Activated naive CD4-positive, alpha-beta T cell treated with anti-CD3 and anti-CD28 coated beads for 36 hours (primary cell): ENCODE data around the gene GTF3C5. TPM values are rescaled to one million over a fixed set of nuclear protein-coding genes. Genes with fewer than 3 reads are reported as not detected.

ENCODE experiments used
- CTCF ChIA-PET: fragments of 350-600 bp; sonication (Branson Sonifier 250); formaldehyde crosslinking; loops from one replicate; lab custom pipeline; 2021; ENCODE audit warnings: antibody characterized with exemption; lab: Charles Lee
- DNase-seq: peaks from one replicate; pipeline ENCODE4 v3.0.0-alpha.2; 2020
- H3K27ac Mint-ChIP-seq: one replicate; pipeline ENCODE4 v1.8.0; 2021; ENCODE audit warnings: mild to moderate bottlenecking, mixed read lengths
- H3K27me3 Mint-ChIP-seq: one replicate; pipeline ENCODE4 v1.8.0; 2021; ENCODE audit warnings: low read depth, mixed read lengths
- H3K36me3 Mint-ChIP-seq: one replicate; pipeline ENCODE4 v1.8.0; 2021; ENCODE audit warnings: low read depth, mixed read lengths
- H3K4me1 Mint-ChIP-seq: one replicate; pipeline ENCODE4 v1.8.0; 2021; ENCODE audit warnings: low read depth, mixed read lengths
- H3K4me3 Mint-ChIP-seq: one replicate; pipeline ENCODE4 v1.8.0; 2021; ENCODE audit warnings: mild to moderate bottlenecking, moderate library complexity, mixed read lengths
- H3K9me3 Mint-ChIP-seq: one replicate; pipeline ENCODE4 v1.8.0; 2021; ENCODE audit warnings: mixed read lengths
- intact Hi-C: fragments of 100-400 bp; cut with micrococcal nuclease; formaldehyde crosslinking; loops from one replicate; pipeline ENCODE4 v1.15.1; 2023
- total RNA-seq, 2 experiments: library from RNA; stranded (reverse); gene quantifications; one replicate each; pipeline ENCODE4 v1.2.3, GENCODE V29; 2021

GTF3C5 gene
- total RNA-seq, 2 experiments from 2014 or later, result 102 to 108 TPM

DNA sequence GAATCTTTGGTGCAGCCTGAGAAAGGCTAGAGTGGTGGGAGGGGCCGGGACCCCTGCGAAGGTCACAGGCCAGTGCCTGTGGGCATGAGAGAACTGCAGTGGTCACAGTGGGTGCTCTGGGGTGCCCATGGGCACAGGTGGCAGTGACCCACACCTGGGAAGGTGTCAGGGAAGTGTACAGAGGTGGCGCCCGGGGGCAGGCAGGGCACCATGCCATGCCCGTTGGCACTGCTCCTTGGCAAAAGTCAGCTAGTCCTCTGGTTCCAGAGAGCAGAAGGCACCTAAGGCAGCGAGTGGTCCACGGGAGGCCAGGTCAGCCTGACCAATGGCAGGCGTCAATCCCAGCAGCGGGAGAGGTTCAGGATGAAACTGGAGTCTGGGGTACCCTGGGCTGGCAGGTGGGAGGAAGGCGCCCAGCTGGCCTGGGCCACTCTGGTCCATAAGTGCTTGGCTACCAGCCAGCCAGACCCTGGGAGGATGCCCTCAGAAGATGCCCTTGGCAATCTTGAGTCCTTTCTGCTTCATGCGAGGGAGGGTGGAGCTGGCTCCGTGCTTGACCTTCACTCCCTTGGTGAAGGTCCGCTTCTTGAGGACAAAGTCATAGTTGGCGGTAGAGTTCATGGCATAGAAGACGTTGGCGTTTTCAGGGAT lies 67.4 kb downstream of the GTF3C5 start:
- peaks cover 55% of the 10 kb centered on the region for H3K36me3 Mint-ChIP-seq
- CTCF ChIA-PET, result interaction anchor here (2.0 kb wide), 1 partner anchor 46 kb away, joined by 7 read pairs; no protein-coding TSS in a partner anchor
- peaks cover 15% of the 10 kb centered on the region for H3K9me3 Mint-ChIP-seq
- no peak overlapping the region for H3K4me3 Mint-ChIP-seq
- H3K27ac Mint-ChIP-seq, result no peak overlapping the region
- H3K27me3 Mint-ChIP-seq, result no peaks in the 10 kb centered on the region
- no peaks in the 10 kb centered on the region for H3K4me1 Mint-ChIP-seq
- no peak for DNase-seq
- intact Hi-C loops, result no loop called here

DNA sequence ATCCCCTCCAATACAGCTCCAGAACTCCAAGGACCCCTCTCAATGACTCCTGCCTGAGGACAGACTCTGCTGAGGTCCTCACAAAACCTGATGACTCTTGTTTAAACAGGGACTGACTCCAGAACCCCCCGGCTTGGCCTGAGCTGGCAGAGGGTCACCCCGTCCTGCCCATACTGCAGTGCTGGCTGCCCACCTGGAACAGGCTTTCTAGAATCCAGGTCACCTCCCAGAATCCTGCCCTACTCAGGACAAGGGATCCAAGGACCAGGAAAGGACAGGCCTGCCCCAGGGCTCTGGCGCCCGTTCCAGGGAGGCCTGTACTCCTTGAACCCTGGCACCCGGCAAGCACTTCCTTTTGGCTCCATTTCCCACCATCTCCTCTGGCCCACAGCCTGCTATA lies 68.1 kb downstream of the GTF3C5 start:
- Mint-ChIP-seq H3K4me1 (no peaks in the 10 kb centered on the region), H3K4me3 (no peak overlapping the region), H3K27me3 (no peaks in the 10 kb centered on the region), H3K9me3 (peaks cover 15% of the 10 kb centered on the region), H3K27ac (no peak overlapping the region), H3K36me3 (peaks cover 55% of the 10 kb centered on the region)
- intact Hi-C loops, result no loop called here
- no peak for DNase-seq
- CTCF ChIA-PET, result interaction anchor here (1.3 to 2.0 kb wide), 2 partner anchors 45 to 49 kb away, joined by 6 to 7 read pairs; no protein-coding TSS in a partner anchor

DNA sequence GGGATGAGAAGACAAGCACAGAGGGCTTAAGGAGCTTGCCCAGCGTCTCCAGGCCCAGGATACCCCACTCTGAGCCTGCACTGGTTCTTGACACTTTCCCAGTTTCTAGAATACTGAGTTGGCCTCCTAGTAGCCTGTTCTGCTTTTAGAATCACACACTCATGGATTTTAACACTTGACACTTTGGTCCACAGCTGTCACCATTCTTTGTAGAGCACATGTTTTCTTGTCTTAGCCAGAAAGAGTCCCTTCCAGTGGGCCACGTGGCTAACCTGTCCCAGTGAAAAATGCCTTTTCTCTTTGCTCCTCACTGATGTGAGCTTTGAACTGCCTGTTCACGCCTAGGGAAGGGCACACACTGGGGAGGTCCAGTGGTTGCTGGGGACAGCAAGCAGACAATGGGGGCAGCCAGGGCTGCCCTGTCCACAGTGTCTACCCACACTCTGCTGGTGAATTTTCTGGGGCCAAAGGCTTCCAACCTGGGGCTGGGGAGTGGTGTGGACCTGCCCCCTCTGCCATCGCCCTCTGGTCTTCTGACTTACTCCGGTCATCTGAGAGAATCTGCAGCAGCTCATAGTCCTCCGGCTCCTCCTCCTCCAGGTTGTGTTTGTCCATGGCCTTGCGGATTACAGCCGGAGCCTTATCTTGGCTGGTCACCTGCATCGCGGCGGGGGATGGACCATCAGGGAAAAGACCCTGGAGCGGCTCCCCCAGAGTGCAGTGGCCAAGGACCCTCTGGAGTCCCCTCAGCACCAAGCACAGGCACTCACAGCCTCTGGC lies 69.1 kb downstream of the GTF3C5 start:
- H3K27ac Mint-ChIP-seq, result no peak overlapping the region
- intact Hi-C loops, result no loop called here

DNA sequence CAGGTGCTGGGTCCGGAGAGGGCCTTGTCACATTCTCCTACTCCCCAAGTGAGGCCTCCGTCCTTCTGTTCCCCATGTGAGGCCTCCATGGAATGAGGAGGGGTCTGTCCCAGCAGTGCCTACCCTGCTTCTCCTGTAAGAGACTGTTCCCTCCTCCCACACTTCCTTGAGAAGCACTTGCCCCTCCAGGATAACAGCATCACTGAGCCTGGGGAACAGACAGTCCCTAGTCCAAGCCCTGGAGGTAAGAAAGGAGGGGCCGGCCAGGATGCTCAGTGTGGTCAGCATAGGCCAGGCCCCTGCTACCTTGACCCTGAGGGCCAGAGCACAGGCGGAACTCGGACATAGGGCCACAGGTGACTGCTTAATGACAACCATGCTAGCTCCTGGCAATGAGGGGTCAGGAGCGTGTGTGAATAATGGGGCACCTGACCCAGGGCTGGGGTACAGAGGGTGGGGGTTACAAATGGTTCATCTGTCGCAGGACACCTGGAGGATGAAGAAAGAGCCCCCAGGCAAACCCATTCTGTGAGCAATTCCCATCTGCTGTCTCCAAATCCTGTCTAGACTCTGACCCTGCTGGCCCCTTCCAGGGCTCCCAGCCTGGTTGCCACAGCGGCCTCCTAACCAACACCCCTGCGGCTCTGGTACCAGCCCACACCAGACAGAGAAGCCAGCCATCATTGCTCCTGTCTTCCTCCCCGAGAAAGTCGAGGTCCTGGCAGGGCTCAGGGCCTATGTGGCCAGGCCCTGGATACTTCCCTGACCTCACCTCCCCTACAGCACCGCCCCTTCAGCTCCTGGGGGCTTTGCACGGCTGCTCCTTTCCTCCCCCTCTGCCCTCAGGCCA lies 69.9 kb downstream of the GTF3C5 start:
- CTCF ChIA-PET, result interaction anchor here (1.1 to 3.5 kb wide), 3 partner anchors 43 to 232 kb away, joined by 3 to 26 read pairs (median 26); no protein-coding TSS in a partner anchor
- Mint-ChIP-seq H3K36me3 (peaks cover 57% of the 10 kb centered on the region), H3K27ac (no peak overlapping the region)

More for the DNA sequence above, 69.1 kb downstream of the GTF3C5 start:
- Mint-ChIP-seq H3K9me3 (peaks cover 15% of the 10 kb centered on the region), H3K4me1 (no peaks in the 10 kb centered on the region), H3K4me3 (no peak overlapping the region), H3K27me3 (no peaks in the 10 kb centered on the region), H3K36me3 (peaks cover 58% of the 10 kb centered on the region)
- CTCF ChIA-PET, result interaction anchor here (0.6 to 2.0 kb wide), 3 partner anchors 44 to 427 kb away, joined by 3 to 7 read pairs (median 6); no protein-coding TSS in a partner anchor
- no peak for DNase-seq

GRCh38 chr9:133101356-133102189 lies 70.8 kb downstream of the GTF3C5 start:
- Mint-ChIP-seq H3K36me3 (peaks cover 51% of the 10 kb centered on the region), H3K27me3 (no peaks in the 10 kb centered on the region), H3K9me3 (peaks cover 2% of the 10 kb centered on the region), H3K27ac (no peak overlapping the region), H3K4me3 (no peak overlapping the region), H3K4me1 (no peaks in the 10 kb centered on the region)
- no peak for DNase-seq
- CTCF ChIA-PET, result interaction anchor here (0.6 to 3.5 kb wide), 7 partner anchors 14 to 231 kb away, joined by 3 to 26 read pairs (median 4); partner anchors contain the start of gene GTF3C5
- intact Hi-C loops, result loop anchor here (2.0 kb wide), 1 partner anchor 79 kb away; no protein-coding TSS in a partner anchor

More for the DNA sequence above, 69.9 kb downstream of the GTF3C5 start:
- H3K4me1 Mint-ChIP-seq, result no peaks in the 10 kb centered on the region
- intact Hi-C loops, result no loop called here
- H3K4me3 Mint-ChIP-seq, result no peak overlapping the region
- H3K9me3 Mint-ChIP-seq, result peaks cover 10% of the 10 kb centered on the region
- no peaks in the 10 kb centered on the region for H3K27me3 Mint-ChIP-seq
- no peak for DNase-seq

- no peaks in the 10 kb centered on the region for H3K4me1 Mint-ChIP-seq
- no peak for DNase-seq
- H3K27ac Mint-ChIP-seq, result no peak overlapping the region
- H3K36me3 Mint-ChIP-seq, result peaks cover 47% of the 10 kb centered on the region
- no peaks in the 10 kb centered on the region for H3K9me3 Mint-ChIP-seq
- no peak overlapping the region for H3K4me3 Mint-ChIP-seq
- H3K27me3 Mint-ChIP-seq, result no peaks in the 10 kb centered on the region
- intact Hi-C loops, result loop anchor here (1.0 to 2.0 kb wide), 2 partner anchors 42 to 78 kb away; no protein-coding TSS in a partner anchor
- CTCF ChIA-PET, result interaction anchor here (0.5 to 3.5 kb wide), 11 partner anchors 14 to 230 kb away, joined by 3 to 26 read pairs (median 3); partner anchors contain the start of gene GTF3C5
Measured at GRCh38 chr9:133102190-133103021, 71.6 kb downstream of the GTF3C5 start.

DNA sequence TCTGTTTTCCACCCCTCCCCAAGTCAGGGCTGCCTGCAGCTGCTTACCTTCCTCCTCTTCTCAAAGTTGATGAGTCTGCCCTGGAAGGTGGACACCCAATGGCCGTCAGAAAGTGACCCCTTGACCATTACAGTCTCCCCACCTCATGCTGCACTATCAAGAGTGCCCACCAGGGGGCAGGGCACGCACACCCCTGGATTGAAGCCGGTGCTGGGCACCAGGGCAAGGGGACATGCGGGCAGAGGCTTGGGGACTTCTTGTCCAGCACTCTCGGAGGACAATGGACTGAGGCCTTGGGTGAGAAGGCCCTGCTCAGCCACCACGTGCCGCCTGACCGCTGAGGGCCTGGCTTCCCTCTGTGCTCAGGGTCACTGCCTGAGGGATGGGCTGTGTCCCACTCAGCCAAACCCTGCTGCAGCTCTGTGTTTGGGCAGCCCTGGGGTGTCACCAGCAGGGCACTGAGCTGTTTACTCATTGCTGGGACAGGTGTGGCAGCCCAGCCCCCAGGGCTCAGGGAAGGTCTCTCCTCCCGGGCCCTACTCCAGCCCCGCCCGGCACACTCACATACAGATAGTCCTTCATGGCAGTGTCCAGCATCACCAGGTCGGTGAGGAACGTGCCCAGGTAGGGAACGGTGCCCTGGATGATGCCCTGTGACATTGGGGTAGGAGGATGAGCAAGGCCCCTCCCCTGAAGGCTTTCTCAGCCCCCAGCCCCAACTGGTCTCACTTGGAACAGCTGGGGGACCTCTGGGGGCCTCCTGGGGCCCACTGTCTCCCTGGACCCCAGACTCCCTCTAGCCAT lies 72.6 kb downstream of the GTF3C5 start:
- no peaks in the 10 kb centered on the region for H3K27me3 Mint-ChIP-seq

GRCh38 chr9:133103987-133104505 lies 73.2 kb downstream of the GTF3C5 start:
- no peaks in the 10 kb centered on the region for H3K27me3 Mint-ChIP-seq
- DNase-seq, result peak; percentile 3
- H3K4me1 Mint-ChIP-seq, result no peaks in the 10 kb centered on the region
- H3K9me3 Mint-ChIP-seq, result no peaks in the 10 kb centered on the region
- peaks cover 34% of the 10 kb centered on the region for H3K36me3 Mint-ChIP-seq
- H3K4me3 Mint-ChIP-seq, result no peak overlapping the region
- no peak overlapping the region for H3K27ac Mint-ChIP-seq
- intact Hi-C loops, result loop anchor here (1.0 to 2.0 kb wide), 2 partner anchors 40 to 77 kb away; no protein-coding TSS in a partner anchor
- CTCF ChIA-PET, result interaction anchor here (0.6 to 3.5 kb wide), 3 partner anchors 19 to 43 kb away, joined by 3 to 26 read pairs (median 26); no protein-coding TSS in a partner anchor

More for the DNA sequence above, 72.6 kb downstream of the GTF3C5 start:
- H3K4me1 Mint-ChIP-seq, result no peaks in the 10 kb centered on the region
- peak; percentile 62 for DNase-seq
- no peaks in the 10 kb centered on the region for H3K9me3 Mint-ChIP-seq
- H3K4me3 Mint-ChIP-seq, result no peak overlapping the region
- peak overlapping the region; percentile 41 for H3K27ac Mint-ChIP-seq
- H3K36me3 Mint-ChIP-seq, result peaks cover 40% of the 10 kb centered on the region
- intact Hi-C loops, result loop anchor here (1.0 to 2.0 kb wide), 2 partner anchors 41 to 77 kb away; no protein-coding TSS in a partner anchor
- CTCF ChIA-PET, result interaction anchor here (0.5 to 3.5 kb wide), 8 partner anchors 19 to 79 kb away, joined by 3 to 26 read pairs (median 3); no protein-coding TSS in a partner anchor

DNA sequence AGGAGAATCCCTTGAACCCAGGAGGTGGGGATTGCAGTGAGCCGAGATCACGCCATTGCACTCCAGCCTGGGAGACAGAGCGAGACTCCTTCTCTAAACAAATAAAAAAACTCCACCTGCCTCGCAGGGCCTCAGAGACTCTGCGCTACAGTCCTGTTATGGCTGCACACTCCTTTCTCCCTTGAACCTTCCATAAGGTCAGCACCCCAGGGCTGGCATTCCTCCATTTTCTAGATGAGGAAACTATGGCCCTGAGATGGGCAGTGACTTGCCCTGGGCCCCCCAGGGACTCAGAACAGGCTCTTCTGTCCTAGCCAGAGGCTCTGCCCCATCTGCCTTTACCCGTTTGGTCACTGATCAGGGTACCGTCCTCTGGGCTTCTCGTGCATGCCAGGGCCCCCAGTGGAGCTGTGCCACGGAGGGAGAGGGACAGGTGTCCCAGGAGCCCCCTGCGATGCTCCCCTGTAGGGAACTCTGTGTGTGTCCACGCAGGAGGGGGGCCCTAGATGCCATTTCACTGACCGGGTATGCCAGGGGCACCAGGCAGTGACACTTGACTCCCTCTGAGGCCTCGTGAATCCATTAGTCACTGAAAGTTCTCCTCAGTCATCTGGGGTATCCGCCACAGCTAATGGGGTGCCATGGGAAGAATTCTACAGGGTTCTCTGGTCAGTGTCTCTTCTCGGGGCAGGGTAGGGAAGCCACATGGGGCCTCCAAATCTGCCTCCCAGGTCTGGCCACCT lies 74.1 kb downstream of the GTF3C5 start:
- CTCF ChIA-PET, result interaction anchor here (1.5 to 3.5 kb wide), 2 partner anchors 39 kb away, joined by 7 to 26 read pairs; no protein-coding TSS in a partner anchor
- no peak for DNase-seq
- Mint-ChIP-seq H3K4me1 (peaks cover 2% of the 10 kb centered on the region), H3K27me3 (no peaks in the 10 kb centered on the region), H3K9me3 (no peaks in the 10 kb centered on the region), H3K4me3 (no peak overlapping the region), H3K27ac (no peak overlapping the region), H3K36me3 (peaks cover 32% of the 10 kb centered on the region)
- intact Hi-C loops, result no loop called here
